ENCODE data around the gene PPARD. TPM values are rescaled to one million over a fixed set of nuclear protein-coding genes. Genes with fewer than 3 reads are reported as not detected.
A peak's percentile ranks its signal among the peaks of the same experiment; 100 is the strongest.

PPARD gene
- total RNA-seq, 5 donors from 2014 or later (not counting 1 experiment from before 2014, with no cell fraction given): 36.8 to 41.3 (median 37.9) TPM

DNA sequence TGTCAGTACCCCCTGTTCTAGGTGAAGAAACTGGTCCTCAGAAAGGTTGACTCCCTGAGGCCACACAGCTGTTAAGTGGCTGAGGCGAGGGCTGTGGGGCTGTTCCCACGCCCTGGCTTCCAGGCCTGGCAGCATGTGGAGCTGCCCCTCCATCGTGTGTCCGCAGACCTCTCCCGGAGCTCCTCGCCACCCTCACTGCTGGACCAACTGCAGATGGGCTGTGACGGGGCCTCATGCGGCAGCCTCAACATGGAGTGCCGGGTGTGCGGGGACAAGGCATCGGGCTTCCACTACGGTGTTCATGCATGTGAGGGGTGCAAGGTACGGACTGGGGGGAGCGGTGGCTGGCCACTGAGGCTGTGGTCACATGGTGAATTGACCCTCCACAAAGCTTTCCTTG is 77.6 kb downstream of the PPARD start:
- peak overlapping the region; percentile 84 to 86 for H3K27ac Mint-ChIP-seq
- H3K36me3 Mint-ChIP-seq: peaks cover 32% of the 10 kb centered on the region
- H3K9me3 Mint-ChIP-seq: no peaks in the 10 kb centered on the region
- H3K27me3 ChIP-seq (replicated peaks in 1 of 2; ENCODE audit: control insufficient read depth in 2 of 2, extremely low read depth in 1 of 2, insufficient read depth in 2 of 2, low read length in 1 of 2): no peaks in the 10 kb centered on the region
- peaks cover 14 to 32% of the 10 kb centered on the region in 2 experiments for H3K4me1 ChIP-seq (ENCODE audit: control insufficient read depth in 1 of 2, extremely low read depth in 1 of 2, insufficient read depth in 2 of 2, low read length in 2 of 2)
- 97% methylated on average over 13 of the region's 14 CpGs for WGBS (ENCODE audit: insufficient coverage)
- ChIA-PET POLR2A (interaction anchor here (0.6 kb wide), 2 partner anchors 44 to 105 kb away, joined by 3 to 4 read pairs; no protein-coding TSS in a partner anchor), CTCF (interaction anchor here (1.0 to 1.3 kb wide), 2 partner anchors 12 to 78 kb away, joined by 3 to 4 read pairs; partner anchors contain the start of gene PPARD (in 1 of the 2))
- no peak overlapping the region for H3K27ac ChIP-seq (ENCODE audit: low read length)
- peaks cover 4 to 50% of the 10 kb centered on the region in 2 donors for H3K36me3 ChIP-seq (ENCODE audit: control insufficient read depth in 2 of 2, extremely low read depth in 1 of 2, insufficient read depth in 1 of 2, low read length in 1 of 2)
- no peak overlapping the region for H3K4me3 ChIP-seq (ENCODE audit: control insufficient read depth in 1 of 2, extremely low read depth in 1 of 2, low read length in 1 of 2)
- no peak for DNase-seq
- H3K4me3 Mint-ChIP-seq: peak overlapping the region in 1 of 3 donors; percentile 68
- ATAC-seq (replicated peaks in 1 of 4): no peak
- H3K4me1 Mint-ChIP-seq: peaks cover 35 to 44% (median 37%) of the 10 kb centered on the region in 3 donors
- H3K27me3 Mint-ChIP-seq: no peaks in the 10 kb centered on the region
- no peaks in the 10 kb centered on the region for H3K9me3 ChIP-seq

GRCh38 chr6:35425284-35425683 is 82.9 kb downstream of the PPARD start:
- no peaks in the 10 kb centered on the region for H3K27me3 Mint-ChIP-seq
- WGBS (ENCODE audit: insufficient coverage): 100% methylated on average over 2 of the region's 3 CpGs
- ChIA-PET POLR2A (no interaction called here), CTCF (no interaction called here)
- H3K4me1 Mint-ChIP-seq: no peaks in the 10 kb centered on the region
- no peaks in the 10 kb centered on the region for H3K4me1 ChIP-seq (ENCODE audit: control insufficient read depth in 1 of 2, extremely low read depth in 1 of 2, insufficient read depth in 2 of 2, low read length in 2 of 2)
- no peak overlapping the region for H3K27ac Mint-ChIP-seq
- H3K36me3 Mint-ChIP-seq: peaks cover 52% of the 10 kb centered on the region
- H3K9me3 Mint-ChIP-seq: peaks cover 0 to 14% (median 8%) of the 10 kb centered on the region in 3 donors
- H3K4me3 Mint-ChIP-seq: no peak overlapping the region
- no peak overlapping the region for H3K27ac ChIP-seq (ENCODE audit: low read length)
- no peaks in the 10 kb centered on the region for H3K27me3 ChIP-seq (replicated peaks in 1 of 2; ENCODE audit: control insufficient read depth in 2 of 2, extremely low read depth in 1 of 2, insufficient read depth in 2 of 2, low read length in 1 of 2)
- H3K9me3 ChIP-seq: no peaks in the 10 kb centered on the region
- peaks cover 7 to 54% of the 10 kb centered on the region in 2 donors for H3K36me3 ChIP-seq (ENCODE audit: control insufficient read depth in 2 of 2, extremely low read depth in 1 of 2, insufficient read depth in 1 of 2, low read length in 1 of 2)
- DNase-seq: no peak
- no peak overlapping the region for H3K4me3 ChIP-seq (ENCODE audit: control insufficient read depth in 1 of 2, extremely low read depth in 1 of 2, low read length in 1 of 2)
- ATAC-seq (replicated peaks in 1 of 4): no peak

DNA sequence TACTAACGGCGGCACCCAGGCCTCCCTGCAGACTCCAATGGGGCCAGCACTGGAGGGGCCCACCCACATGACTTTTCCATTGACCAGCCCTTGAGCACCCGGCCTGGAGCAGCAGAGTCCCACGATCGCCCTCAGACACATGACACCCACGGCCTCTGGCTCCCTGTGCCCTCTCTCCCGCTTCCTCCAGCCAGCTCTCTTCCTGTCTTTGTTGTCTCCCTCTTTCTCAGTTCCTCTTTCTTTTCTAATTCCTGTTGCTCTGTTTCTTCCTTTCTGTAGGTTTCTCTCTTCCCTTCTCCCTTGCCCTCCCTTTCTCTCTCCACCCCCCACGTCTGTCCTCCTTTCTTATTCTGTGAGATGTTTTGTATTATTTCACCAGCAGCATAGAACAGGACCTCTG is 83.7 kb downstream of the PPARD start:
- Mint-ChIP-seq H3K4me1 (no peaks in the 10 kb centered on the region), H3K27ac (no peak overlapping the region), H3K9me3 (peaks cover 0 to 15% (median 8%) of the 10 kb centered on the region in 3 donors), H3K27me3 (no peaks in the 10 kb centered on the region), H3K4me3 (no peak overlapping the region), H3K36me3 (peaks cover 48% of the 10 kb centered on the region)
- POLR2A ChIA-PET: no interaction called here
- Histone ChIP-seq H3K27me3 (replicated peaks in 1 of 2; ENCODE audit: control insufficient read depth in 2 of 2, extremely low read depth in 1 of 2, insufficient read depth in 2 of 2, low read length in 1 of 2) (no peaks in the 10 kb centered on the region), H3K4me1 (ENCODE audit: control insufficient read depth in 1 of 2, extremely low read depth in 1 of 2, insufficient read depth in 2 of 2, low read length in 2 of 2) (no peaks in the 10 kb centered on the region), H3K4me3 (ENCODE audit: control insufficient read depth in 1 of 2, extremely low read depth in 1 of 2, low read length in 1 of 2) (no peak overlapping the region), H3K36me3 (ENCODE audit: control insufficient read depth in 2 of 2, extremely low read depth in 1 of 2, insufficient read depth in 1 of 2, low read length in 1 of 2) (peaks cover 7 to 52% of the 10 kb centered on the region in 2 donors), H3K9me3 (no peaks in the 10 kb centered on the region), H3K27ac (ENCODE audit: low read length) (no peak overlapping the region)
- ATAC-seq (replicated peaks in 1 of 4) (no peak), DNase-seq (no peak)
- 82% methylated on average over 7 of the region's 8 CpGs for WGBS (ENCODE audit: insufficient coverage)
- CTCF ChIA-PET: no interaction called here

DNA sequence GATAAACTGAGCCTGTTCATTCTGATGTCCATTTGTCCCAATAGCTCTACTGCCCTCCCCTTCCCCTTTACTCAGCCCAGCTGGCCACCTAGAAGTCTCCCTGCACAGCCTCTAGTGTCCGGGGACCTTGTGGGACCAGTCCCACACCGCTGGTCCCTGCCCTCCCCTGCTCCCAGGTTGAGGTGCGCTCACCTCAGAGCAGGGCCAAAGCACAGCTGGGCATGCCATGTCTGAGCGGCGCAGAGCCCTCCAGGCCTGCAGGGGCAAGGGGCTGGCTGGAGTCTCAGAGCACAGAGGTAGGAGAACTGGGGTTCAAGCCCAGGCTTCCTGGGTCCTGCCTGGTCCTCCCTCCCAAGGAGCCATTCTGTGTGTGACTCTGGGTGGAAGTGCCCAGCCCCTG is 85.1 kb downstream of the PPARD start:
- no peak for DNase-seq
- POLR2A ChIA-PET: no interaction called here
- no peaks in the 10 kb centered on the region for H3K27me3 ChIP-seq (replicated peaks in 1 of 2; ENCODE audit: control insufficient read depth in 2 of 2, extremely low read depth in 1 of 2, insufficient read depth in 2 of 2, low read length in 1 of 2)
- H3K4me1 Mint-ChIP-seq: no peaks in the 10 kb centered on the region
- peaks cover 7 to 42% of the 10 kb centered on the region in 2 donors for H3K36me3 ChIP-seq (ENCODE audit: control insufficient read depth in 2 of 2, extremely low read depth in 1 of 2, insufficient read depth in 1 of 2, low read length in 1 of 2)
- H3K4me3 ChIP-seq (ENCODE audit: control insufficient read depth in 1 of 2, extremely low read depth in 1 of 2, low read length in 1 of 2): no peak overlapping the region
- no peak for ATAC-seq (replicated peaks in 1 of 4)
- no peaks in the 10 kb centered on the region for H3K9me3 ChIP-seq
- H3K27ac ChIP-seq (ENCODE audit: low read length): no peak overlapping the region
- H3K27me3 Mint-ChIP-seq: no peaks in the 10 kb centered on the region
- CTCF ChIA-PET: no interaction called here
- H3K9me3 Mint-ChIP-seq: peaks cover 0 to 15% (median 8%) of the 10 kb centered on the region in 3 donors
- H3K36me3 Mint-ChIP-seq: peaks cover 45% of the 10 kb centered on the region
- no peaks in the 10 kb centered on the region for H3K4me1 ChIP-seq (ENCODE audit: control insufficient read depth in 1 of 2, extremely low read depth in 1 of 2, insufficient read depth in 2 of 2, low read length in 2 of 2)
- H3K27ac Mint-ChIP-seq: no peak overlapping the region
- 96% methylated on average over 5 of the region's 5 CpGs for WGBS (ENCODE audit: insufficient coverage)
- no peak overlapping the region for H3K4me3 Mint-ChIP-seq

DNA sequence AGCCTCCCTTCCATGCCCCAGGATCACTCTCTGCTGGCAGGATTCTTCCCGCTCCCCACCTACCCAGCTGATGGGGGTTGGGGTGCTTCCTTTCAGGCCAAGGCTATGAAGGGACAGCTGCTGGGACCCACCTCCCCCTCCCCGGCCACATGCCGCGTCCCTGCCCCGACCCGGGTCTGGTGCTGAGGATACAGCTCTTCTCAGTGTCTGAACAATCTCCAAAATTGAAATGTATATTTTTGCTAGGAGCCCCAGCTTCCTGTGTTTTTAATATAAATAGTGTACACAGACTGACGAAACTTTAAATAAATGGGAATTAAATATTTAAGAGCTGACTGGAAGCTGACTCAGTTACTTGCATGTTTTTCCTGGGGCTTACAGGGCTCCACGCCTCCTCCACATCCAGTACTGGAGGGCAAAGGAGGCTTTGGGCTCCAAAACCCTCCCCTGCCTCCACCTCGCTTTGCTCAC is 85.5 kb downstream of the PPARD start:
- POLR2A ChIA-PET: no interaction called here

GRCh38 chr6:35428421-35429149 is 86.2 kb downstream of the PPARD start:
- Histone ChIP-seq H3K9me3 (no peaks in the 10 kb centered on the region), H3K27me3 (replicated peaks in 1 of 2; ENCODE audit: control insufficient read depth in 2 of 2, extremely low read depth in 1 of 2, insufficient read depth in 2 of 2, low read length in 1 of 2) (no peaks in the 10 kb centered on the region), H3K4me3 (ENCODE audit: control insufficient read depth in 1 of 2, extremely low read depth in 1 of 2, low read length in 1 of 2) (peak overlapping the region in 1 of 2 donors; percentile 10), H3K4me1 (ENCODE audit: control insufficient read depth in 1 of 2, extremely low read depth in 1 of 2, insufficient read depth in 2 of 2, low read length in 2 of 2) (no peaks in the 10 kb centered on the region), H3K36me3 (ENCODE audit: control insufficient read depth in 2 of 2, extremely low read depth in 1 of 2, insufficient read depth in 1 of 2, low read length in 1 of 2) (peaks cover 7 to 38% of the 10 kb centered on the region in 2 donors), H3K27ac (ENCODE audit: low read length) (no peak overlapping the region)
- Mint-ChIP-seq H3K27ac (no peak overlapping the region), H3K36me3 (peaks cover 42% of the 10 kb centered on the region), H3K27me3 (no peaks in the 10 kb centered on the region), H3K4me3 (no peak overlapping the region), H3K4me1 (no peaks in the 10 kb centered on the region), H3K9me3 (peaks cover 0 to 15% (median 8%) of the 10 kb centered on the region in 3 donors)
- WGBS (ENCODE audit: insufficient coverage): 96% methylated on average over 4 of the region's 10 CpGs
- ChIA-PET CTCF (interaction anchor here in 1 of 2 donors (0.6 kb wide), 1 partner anchor 223 kb away, joined by 5 read pairs; no protein-coding TSS in a partner anchor), POLR2A (no interaction called here)
- DNase-seq: no peak
- ATAC-seq (replicated peaks in 1 of 4): no peak

More for the DNA sequence above, 85.5 kb downstream of the PPARD start:
- no peak overlapping the region for H3K27ac ChIP-seq (ENCODE audit: low read length)
- H3K4me1 Mint-ChIP-seq: no peaks in the 10 kb centered on the region
- H3K27me3 Mint-ChIP-seq: no peaks in the 10 kb centered on the region
- peaks cover 7 to 40% of the 10 kb centered on the region in 2 donors for H3K36me3 ChIP-seq (ENCODE audit: control insufficient read depth in 2 of 2, extremely low read depth in 1 of 2, insufficient read depth in 1 of 2, low read length in 1 of 2)
- H3K4me3 Mint-ChIP-seq: no peak overlapping the region
- H3K9me3 ChIP-seq: no peaks in the 10 kb centered on the region
- H3K4me3 ChIP-seq (ENCODE audit: control insufficient read depth in 1 of 2, extremely low read depth in 1 of 2, low read length in 1 of 2): no peak overlapping the region
- DNase-seq: no peak
- peaks cover 0 to 15% (median 8%) of the 10 kb centered on the region in 3 donors for H3K9me3 Mint-ChIP-seq
- no peak for ATAC-seq (replicated peaks in 1 of 4)
- H3K27ac Mint-ChIP-seq: no peak overlapping the region
- H3K36me3 Mint-ChIP-seq: peaks cover 45% of the 10 kb centered on the region
- WGBS (ENCODE audit: insufficient coverage): no CpG with 5 or more reads among the region's 9 CpGs
- H3K27me3 ChIP-seq (replicated peaks in 1 of 2; ENCODE audit: control insufficient read depth in 2 of 2, extremely low read depth in 1 of 2, insufficient read depth in 2 of 2, low read length in 1 of 2): no peaks in the 10 kb centered on the region
- CTCF ChIA-PET: interaction anchor here in 1 of 2 donors (0.6 kb wide), 1 partner anchor 222 kb away, joined by 5 read pairs; no protein-coding TSS in a partner anchor
- no peaks in the 10 kb centered on the region for H3K4me1 ChIP-seq (ENCODE audit: control insufficient read depth in 1 of 2, extremely low read depth in 1 of 2, insufficient read depth in 2 of 2, low read length in 2 of 2)

Measured in T-cell (primary cell).